A549 treated with Hydrocortisone at 1 μM for 4 hours (cell line): Measurements from ENCODE around the gene CIDEA. TPM values are rescaled to one million over a fixed set of nuclear protein-coding genes. Genes with fewer than 3 reads are reported as not detected.

Experiments
- total RNA-seq: library from RNA; stranded (reverse); fragments of 200-300 nt; extraction: Qiagen RNA extraction; gene quantifications from 5 replicates; pipeline ENCODE4 v1.2.3, GENCODE V29; 2022

CIDEA gene, protein sequence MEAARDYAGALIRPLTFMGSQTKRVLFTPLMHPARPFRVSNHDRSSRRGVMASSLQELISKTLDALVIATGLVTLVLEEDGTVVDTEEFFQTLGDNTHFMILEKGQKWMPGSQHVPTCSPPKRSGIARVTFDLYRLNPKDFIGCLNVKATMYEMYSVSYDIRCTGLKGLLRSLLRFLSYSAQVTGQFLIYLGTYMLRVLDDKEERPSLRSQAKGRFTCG
- not detected in 5 replicates for total RNA-seq

DNA sequence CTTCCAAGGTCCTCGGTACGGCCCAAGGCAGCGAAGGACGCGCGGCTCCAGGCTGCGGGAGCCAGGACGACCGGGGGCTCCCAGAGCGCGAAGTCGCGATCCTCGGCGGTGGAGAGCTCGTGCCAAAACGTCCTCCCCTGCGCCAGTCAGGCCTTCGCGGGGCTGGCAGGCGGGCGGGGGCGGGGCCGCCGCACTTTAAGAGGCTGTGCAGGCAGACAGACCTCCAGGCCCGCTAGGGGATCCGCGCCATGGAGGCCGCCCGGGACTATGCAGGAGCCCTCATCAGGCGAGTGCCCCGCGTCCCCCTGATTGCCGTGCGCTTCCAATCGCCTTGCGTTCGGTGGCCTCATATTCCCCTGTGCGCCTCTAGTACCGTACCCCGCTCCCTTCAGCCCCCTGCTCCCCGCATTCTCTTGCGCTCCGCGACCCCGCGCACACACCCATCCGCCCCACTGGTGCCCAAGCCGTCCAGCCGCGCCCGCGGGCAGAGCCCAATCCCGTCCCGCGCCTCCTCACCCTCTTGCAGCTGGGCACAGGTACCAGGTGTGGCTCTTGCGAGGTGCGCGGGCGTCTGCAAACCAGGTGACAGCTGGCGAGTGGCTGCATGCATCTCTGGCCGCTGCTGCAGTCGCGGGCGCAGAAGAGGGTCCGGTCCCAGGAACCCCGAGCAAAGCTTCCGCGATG, at the start of gene CIDEA:
CIDEA (plus strand) TSS at position 226 of the 684 bp plus-strand sequence; CDS start at position 249, 23 bp downstream.

DNA sequence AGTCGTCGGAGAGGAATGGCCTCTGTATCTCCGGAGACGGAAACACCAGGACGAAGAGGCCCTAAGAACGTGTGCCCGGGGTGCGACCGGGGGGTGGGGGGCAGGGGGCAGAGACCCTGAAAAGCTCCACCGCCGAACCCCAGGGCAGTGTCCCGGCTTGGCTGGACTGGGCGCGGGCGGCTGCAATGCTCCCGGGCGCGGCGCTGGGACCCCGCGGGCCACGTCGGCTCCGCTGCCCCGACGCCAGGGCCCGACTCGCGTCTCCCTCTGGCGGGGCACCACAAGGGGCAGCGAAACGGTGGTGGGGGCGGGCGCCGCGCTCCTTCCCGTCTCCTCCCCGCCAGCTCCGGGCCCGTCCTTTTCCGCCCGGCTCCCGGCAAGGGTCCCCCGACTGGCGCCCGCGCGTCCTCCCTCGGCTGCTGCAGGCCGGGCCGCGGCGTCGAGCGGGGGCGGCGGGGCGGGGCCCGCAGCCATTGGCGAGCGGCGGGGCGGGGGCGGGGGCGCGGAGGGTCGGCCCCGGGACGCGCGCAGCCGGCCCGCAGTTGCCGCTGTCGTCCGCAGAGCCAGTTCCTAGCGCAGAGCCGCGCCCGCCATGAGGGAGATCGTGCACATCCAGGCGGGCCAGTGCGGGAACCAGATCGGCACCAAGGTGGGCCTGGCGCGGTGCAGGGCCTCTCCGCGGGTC, 53.7 kb downstream of the CIDEA start, which contains the start of gene TUBB6:
TUBB6 (plus strand) TSS at position 541 of the 685 bp plus-strand sequence; CDS start at position 593, 52 bp downstream.

Other genes starting within 250 kb of the CIDEA start
- gene ANKRD62, start 160.5 kb upstream of the CIDEA start, total RNA-seq = not detected in 5 replicates
- gene TUBB6, start 53.9 kb downstream of the CIDEA start, total RNA-seq = 191 to 219 TPM (median 200 TPM) in 5 replicates
- 36.0 to 54.2 TPM (median 38.0 TPM) in 5 replicates for gene AFG3L2, start 122.9 kb downstream of the CIDEA start, total RNA-seq
- gene PRELID3A, start 153.6 kb downstream of the CIDEA start, total RNA-seq = 5.6 to 7.6 TPM (median 5.9 TPM) in 5 replicates